ENCODE results near the gene TBC1D1. TPM values are rescaled to one million over a fixed set of nuclear protein-coding genes. Genes with fewer than 3 reads are reported as not detected.
A peak's percentile ranks its signal among the peaks of the same experiment; 100 is the strongest.

TBC1D1 gene
- total RNA-seq, 1 experiment from 2014 or later, result 97.1 TPM

GRCh38 chr4:38145033-38145678 lies 254.3 kb downstream of the TBC1D1 start:
- H3K27ac ChIP-seq, result peak overlapping the region; percentile 77
- no peaks in the 10 kb centered on the region for H3K36me3 ChIP-seq
- no peaks in the 10 kb centered on the region for H3K27me3 ChIP-seq (replicated peaks)
- peaks cover 27% of the 10 kb centered on the region for H3K4me1 ChIP-seq (replicated peaks)
- no peak for DNase-seq (ENCODE audit: low read depth in 1 of 2, low spot score in 2 of 2)
- no peak overlapping the region for H3K4me3 ChIP-seq
- H3K9me3 ChIP-seq (replicated peaks), result no peaks in the 10 kb centered on the region

- no peaks in the 10 kb centered on the region for H3K9me3 ChIP-seq (replicated peaks)
- no peaks in the 10 kb centered on the region for H3K27me3 ChIP-seq (replicated peaks)
- DNase-seq (ENCODE audit: low read depth in 1 of 2, low spot score in 2 of 2), result peak; percentile 44 to 80
- H3K4me1 ChIP-seq (replicated peaks), result peaks cover 33% of the 10 kb centered on the region
- H3K27ac ChIP-seq, result peak overlapping the region; percentile 77
- no peaks in the 10 kb centered on the region for H3K36me3 ChIP-seq
- H3K4me3 ChIP-seq, result no peak overlapping the region
Measured at GRCh38 chr4:38145741-38146140, 254.9 kb downstream of the TBC1D1 start.

GRCh38 chr4:38146383-38146782 lies 255.5 kb downstream of the TBC1D1 start:
- H3K27me3 ChIP-seq (replicated peaks), result no peaks in the 10 kb centered on the region
- no peaks in the 10 kb centered on the region for H3K9me3 ChIP-seq (replicated peaks)
- no peak overlapping the region for H3K4me3 ChIP-seq
- no peak for DNase-seq (ENCODE audit: low read depth in 1 of 2, low spot score in 2 of 2)
- H3K36me3 ChIP-seq, result no peaks in the 10 kb centered on the region
- peaks cover 39% of the 10 kb centered on the region for H3K4me1 ChIP-seq (replicated peaks)
- H3K27ac ChIP-seq, result peak overlapping the region; percentile 77

- Histone ChIP-seq H3K36me3 (no peaks in the 10 kb centered on the region), H3K27me3 (replicated peaks) (no peaks in the 10 kb centered on the region), H3K4me1 (replicated peaks) (peaks cover 39% of the 10 kb centered on the region), H3K27ac (peak overlapping the region; percentile 18; the same call in 1 of the 2 replicates), H3K9me3 (replicated peaks) (no peaks in the 10 kb centered on the region), H3K4me3 (no peak overlapping the region)
- peak in 1 of 2 experiments; percentile 32 for DNase-seq (ENCODE audit: low read depth in 1 of 2, low spot score in 2 of 2)
Measured at GRCh38 chr4:38149472-38149996, 258.6 kb downstream of the TBC1D1 start.

GRCh38 chr4:38149997-38150671 lies 259.2 kb downstream of the TBC1D1 start:
- Histone ChIP-seq H3K27me3 (replicated peaks) (no peaks in the 10 kb centered on the region), H3K27ac (peak overlapping the region; percentile 18; the same call in 1 of the 2 replicates), H3K9me3 (replicated peaks) (no peaks in the 10 kb centered on the region), H3K4me1 (replicated peaks) (peaks cover 34% of the 10 kb centered on the region), H3K36me3 (no peaks in the 10 kb centered on the region), H3K4me3 (no peak overlapping the region)
- peak; percentile 57 to 72 for DNase-seq (ENCODE audit: low read depth in 1 of 2, low spot score in 2 of 2)

GRCh38 chr4:38150766-38151165 lies 259.9 kb downstream of the TBC1D1 start:
- DNase-seq (ENCODE audit: low read depth in 1 of 2, low spot score in 2 of 2), result no peak
- no peaks in the 10 kb centered on the region for H3K27me3 ChIP-seq (replicated peaks)
- no peak overlapping the region for H3K4me3 ChIP-seq
- peaks cover 28% of the 10 kb centered on the region for H3K4me1 ChIP-seq (replicated peaks)
- no peak overlapping the region for H3K27ac ChIP-seq
- no peaks in the 10 kb centered on the region for H3K9me3 ChIP-seq (replicated peaks)
- no peaks in the 10 kb centered on the region for H3K36me3 ChIP-seq

- peaks cover 20% of the 10 kb centered on the region for H3K4me1 ChIP-seq (replicated peaks)
- no peak for DNase-seq (ENCODE audit: low read depth in 1 of 2, low spot score in 2 of 2)
- no peaks in the 10 kb centered on the region for H3K27me3 ChIP-seq (replicated peaks)
- H3K4me3 ChIP-seq, result no peak overlapping the region
- H3K27ac ChIP-seq, result no peak overlapping the region
- no peaks in the 10 kb centered on the region for H3K9me3 ChIP-seq (replicated peaks)
- no peaks in the 10 kb centered on the region for H3K36me3 ChIP-seq
Measured at GRCh38 chr4:38151873-38152272, 261.0 kb downstream of the TBC1D1 start.

- Histone ChIP-seq H3K9me3 (replicated peaks) (no peaks in the 10 kb centered on the region), H3K4me1 (replicated peaks) (peaks cover 20% of the 10 kb centered on the region), H3K4me3 (no peak overlapping the region), H3K27ac (no peak overlapping the region), H3K36me3 (no peaks in the 10 kb centered on the region), H3K27me3 (replicated peaks) (no peaks in the 10 kb centered on the region)
- DNase-seq (ENCODE audit: low read depth in 1 of 2, low spot score in 2 of 2), result no peak
Measured at GRCh38 chr4:38152305-38152704, 261.4 kb downstream of the TBC1D1 start.

GRCh38 chr4:38152721-38153386 lies 262.0 kb downstream of the TBC1D1 start:
- H3K27ac ChIP-seq, result no peak overlapping the region
- H3K9me3 ChIP-seq (replicated peaks), result no peaks in the 10 kb centered on the region
- H3K36me3 ChIP-seq, result no peaks in the 10 kb centered on the region
- no peak overlapping the region for H3K4me3 ChIP-seq
- H3K4me1 ChIP-seq (replicated peaks), result peaks cover 20% of the 10 kb centered on the region
- DNase-seq (ENCODE audit: low read depth in 1 of 2, low spot score in 2 of 2), result no peak
- H3K27me3 ChIP-seq (replicated peaks), result no peaks in the 10 kb centered on the region

GRCh38 chr4:38153387-38153760 lies 262.5 kb downstream of the TBC1D1 start:
- DNase-seq (ENCODE audit: low read depth in 1 of 2, low spot score in 2 of 2), result no peak
- no peaks in the 10 kb centered on the region for H3K9me3 ChIP-seq (replicated peaks)
- peaks cover 20% of the 10 kb centered on the region for H3K4me1 ChIP-seq (replicated peaks)
- no peaks in the 10 kb centered on the region for H3K27me3 ChIP-seq (replicated peaks)
- no peak overlapping the region for H3K27ac ChIP-seq
- no peak overlapping the region for H3K4me3 ChIP-seq
- H3K36me3 ChIP-seq, result no peaks in the 10 kb centered on the region

GRCh38 chr4:38154252-38154651 lies 263.4 kb downstream of the TBC1D1 start:
- DNase-seq (ENCODE audit: low read depth in 1 of 2, low spot score in 2 of 2), result no peak
- no peaks in the 10 kb centered on the region for H3K27me3 ChIP-seq (replicated peaks)
- H3K36me3 ChIP-seq, result no peaks in the 10 kb centered on the region
- peaks cover 20% of the 10 kb centered on the region for H3K4me1 ChIP-seq (replicated peaks)
- no peak overlapping the region for H3K27ac ChIP-seq
- H3K9me3 ChIP-seq (replicated peaks), result no peaks in the 10 kb centered on the region
- no peak overlapping the region for H3K4me3 ChIP-seq

- H3K4me1 ChIP-seq (replicated peaks), result peaks cover 14% of the 10 kb centered on the region
- no peaks in the 10 kb centered on the region for H3K27me3 ChIP-seq (replicated peaks)
- H3K4me3 ChIP-seq, result no peak overlapping the region
- no peaks in the 10 kb centered on the region for H3K36me3 ChIP-seq
- no peak for DNase-seq (ENCODE audit: low read depth in 1 of 2, low spot score in 2 of 2)
- no peaks in the 10 kb centered on the region for H3K9me3 ChIP-seq (replicated peaks)
- no peak overlapping the region for H3K27ac ChIP-seq
Measured at GRCh38 chr4:38154681-38155588, 264.1 kb downstream of the TBC1D1 start.

GRCh38 chr4:38155589-38156294 lies 264.9 kb downstream of the TBC1D1 start:
- no peaks in the 10 kb centered on the region for H3K27me3 ChIP-seq (replicated peaks)
- H3K36me3 ChIP-seq, result no peaks in the 10 kb centered on the region
- H3K4me1 ChIP-seq (replicated peaks), result peaks cover 13% of the 10 kb centered on the region
- H3K27ac ChIP-seq, result no peak overlapping the region
- H3K4me3 ChIP-seq, result no peak overlapping the region
- no peaks in the 10 kb centered on the region for H3K9me3 ChIP-seq (replicated peaks)
- no peak for DNase-seq (ENCODE audit: low read depth in 1 of 2, low spot score in 2 of 2)

All from SJSA1 (cell line).